ENCODE results near the gene KHSRP. TPM values are rescaled to one million over a fixed set of nuclear protein-coding genes. Genes with fewer than 3 reads are reported as not detected.

Gene KHSRP
- total RNA-seq, 1 donor from 2014 or later, result 102 TPM

GRCh38 chr19:6460099-6460884 is 35.7 kb upstream of the KHSRP start:
- Histone ChIP-seq H3K4me1 (peaks cover 21% of the 10 kb centered on the region), H3K9me3 (no peaks in the 10 kb centered on the region), H3K36me3 (peaks cover 0 to 10% of the 10 kb centered on the region in 2 donors), H3K27me3 (no peaks in the 10 kb centered on the region), H3K4me3 (peak overlapping the region; percentile 77 to 94), H3K27ac (peak overlapping the region; percentile 68)
- no peak for TF ChIP-seq POLR2A (IDR thresholded peaks at IDR 0.05)
- TF ChIP-seq POLR2AphosphoS5 (IDR thresholded peaks at IDR 0.05; ENCODE audit: insufficient read depth in 1 of 2, low read depth in 1 of 2), result peak; percentile 71 to 83
- TF ChIP-seq, protein P1, sequence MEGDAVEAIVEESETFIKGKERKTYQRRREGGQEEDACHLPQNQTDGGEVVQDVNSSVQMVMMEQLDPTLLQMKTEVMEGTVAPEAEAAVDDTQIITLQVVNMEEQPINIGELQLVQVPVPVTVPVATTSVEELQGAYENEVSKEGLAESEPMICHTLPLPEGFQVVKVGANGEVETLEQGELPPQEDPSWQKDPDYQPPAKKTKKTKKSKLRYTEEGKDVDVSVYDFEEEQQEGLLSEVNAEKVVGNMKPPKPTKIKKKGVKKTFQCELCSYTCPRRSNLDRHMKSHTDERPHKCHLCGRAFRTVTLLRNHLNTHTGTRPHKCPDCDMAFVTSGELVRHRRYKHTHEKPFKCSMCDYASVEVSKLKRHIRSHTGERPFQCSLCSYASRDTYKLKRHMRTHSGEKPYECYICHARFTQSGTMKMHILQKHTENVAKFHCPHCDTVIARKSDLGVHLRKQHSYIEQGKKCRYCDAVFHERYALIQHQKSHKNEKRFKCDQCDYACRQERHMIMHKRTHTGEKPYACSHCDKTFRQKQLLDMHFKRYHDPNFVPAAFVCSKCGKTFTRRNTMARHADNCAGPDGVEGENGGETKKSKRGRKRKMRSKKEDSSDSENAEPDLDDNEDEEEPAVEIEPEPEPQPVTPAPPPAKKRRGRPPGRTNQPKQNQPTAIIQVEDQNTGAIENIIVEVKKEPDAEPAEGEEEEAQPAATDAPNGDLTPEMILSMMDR (IDR thresholded peaks at IDR 0.05), result peak in 2 of 3 experiments; percentile 28 to 66
- DNase-seq (ENCODE audit: extremely low spot score in 2 of 2), result peak in 1 of 2 donors; percentile 90
- intact Hi-C loops (cut with DNase I), result no loop called here

GRCh38 chr19:6459262-6460098 is 34.9 kb upstream of the KHSRP start, which contains the start of gene SLC25A23:
Gene SLC25A23 (minus strand): TSS chr19:6459792. CDS start chr19:6459628, 164 bp downstream.
- no peaks in the 10 kb centered on the region for H3K27me3 ChIP-seq
- no peak for DNase-seq (ENCODE audit: extremely low spot score in 2 of 2)
- H3K4me1 ChIP-seq, result peaks cover 21% of the 10 kb centered on the region
- no peak for TF ChIP-seq POLR2A (IDR thresholded peaks at IDR 0.05)
- TF ChIP-seq POLR2AphosphoS5 (IDR thresholded peaks at IDR 0.05; ENCODE audit: insufficient read depth in 1 of 2, low read depth in 1 of 2), result no peak
- TF ChIP-seq, protein P1 (IDR thresholded peaks at IDR 0.05), result no peak
- H3K4me3 ChIP-seq, result peak within 1 kb of the TSS; percentile 77 to 94
- H3K27ac ChIP-seq, result peak within 1 kb of the TSS; percentile 68
- intact Hi-C loops (cut with DNase I), result no loop called here
- peaks cover 1% of the 10 kb centered on the region for H3K9me3 ChIP-seq
- H3K36me3 ChIP-seq, result peaks cover under 1 to 18% of the 10 kb centered on the region in 2 donors

DNA sequence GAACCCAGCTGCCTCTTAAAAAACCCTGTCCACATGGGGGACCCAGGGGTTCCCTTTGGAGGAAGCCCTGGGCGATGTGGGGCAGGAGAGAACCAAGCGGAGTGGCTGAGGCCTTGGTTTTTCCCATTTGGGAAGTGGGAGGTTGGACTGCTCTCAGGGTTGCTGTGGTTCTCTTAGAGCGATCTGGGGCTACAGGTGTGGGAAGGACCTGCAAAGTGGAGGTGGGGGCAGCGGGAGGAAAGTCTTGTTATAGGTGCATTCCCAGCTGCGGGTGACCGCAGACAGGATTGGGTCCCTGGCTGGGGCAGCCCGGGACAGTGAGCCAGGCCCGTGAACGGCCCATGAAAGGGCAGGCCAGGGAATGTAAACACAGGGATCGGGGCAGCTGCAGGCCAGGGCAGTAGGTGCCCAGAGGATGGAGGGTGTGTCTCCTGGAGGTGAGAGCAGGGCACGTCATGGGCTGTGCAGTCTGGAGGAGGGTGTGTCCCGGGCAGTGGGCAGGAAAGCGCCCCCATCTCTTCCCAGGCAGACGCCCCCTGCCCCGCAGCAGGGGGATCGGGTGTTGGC is 34.2 kb upstream of the KHSRP start:
- peak overlapping the region; percentile 68 for H3K27ac ChIP-seq
- H3K36me3 ChIP-seq, result peaks cover 3 to 25% of the 10 kb centered on the region in 2 donors
- TF ChIP-seq, protein P1 (IDR thresholded peaks at IDR 0.05), result no peak
- TF ChIP-seq POLR2AphosphoS5 (IDR thresholded peaks at IDR 0.05; ENCODE audit: insufficient read depth in 1 of 2, low read depth in 1 of 2) (no peak), POLR2A (IDR thresholded peaks at IDR 0.05) (no peak)
- peak overlapping the region; percentile 77 to 94 for H3K4me3 ChIP-seq
- H3K4me1 ChIP-seq, result peaks cover 21% of the 10 kb centered on the region
- peaks cover 8% of the 10 kb centered on the region for H3K9me3 ChIP-seq
- DNase-seq (ENCODE audit: extremely low spot score in 2 of 2), result no peak
- intact Hi-C loops (cut with DNase I), result no loop called here
- no peaks in the 10 kb centered on the region for H3K27me3 ChIP-seq

- H3K4me3 ChIP-seq, result peak overlapping the region in 1 of 2 donors; percentile 94
- H3K4me1 ChIP-seq, result peaks cover 21% of the 10 kb centered on the region
- no peak for DNase-seq (ENCODE audit: extremely low spot score in 2 of 2)
- intact Hi-C loops (cut with DNase I), result no loop called here
- H3K27me3 ChIP-seq, result no peaks in the 10 kb centered on the region
- H3K36me3 ChIP-seq, result peaks cover 3 to 32% of the 10 kb centered on the region in 2 donors
- H3K27ac ChIP-seq, result no peak overlapping the region
- TF ChIP-seq POLR2A (IDR thresholded peaks at IDR 0.05) (no peak), POLR2AphosphoS5 (IDR thresholded peaks at IDR 0.05; ENCODE audit: insufficient read depth in 1 of 2, low read depth in 1 of 2) (no peak)
- TF ChIP-seq, protein P1 (IDR thresholded peaks at IDR 0.05), result no peak
- peaks cover 10% of the 10 kb centered on the region for H3K9me3 ChIP-seq
Measured at GRCh38 chr19:6457958-6458694, 33.5 kb upstream of the KHSRP start.

Measured in vagina (tissue), 2 donors.